A549 (cell line): ENCODE results near the gene BCAS4.

Experiments used
- NFE2L2 ChIP-seq: fragments of 150-350 bp; conservative IDR thresholded peaks from 2 replicates; pipeline ENCODE4 v1.6.1; 2014; ENCODE audit warnings: low read length
- NR3C1 ChIP-seq: fragments of >200 bp; sonication (Bioruptor Twin); formaldehyde crosslinking; IDR thresholded peaks from 3 replicates; pipeline ENCODE4 v1.6.1; 2017
- PHF8 ChIP-seq: fragments of 200-600 bp; sonication (generic); IDR thresholded peaks from 2 replicates; pipeline ENCODE4 v1.6.1; 2016; ENCODE audit warnings: low read depth, mild to moderate bottlenecking, antibody characterized with exemption, moderate library complexity, borderline replicate concordance
- POLR2A ChIP-seq: IDR thresholded peaks from 2 replicates; pipeline ENCODE4 v1.6.1; 2012; ENCODE audit warnings: mild to moderate bottlenecking, low read length
- RAD21 ChIP-seq, 2 experiments: fragments of >200 bp in 1 of 2; sonication (Bioruptor Twin) in 1 of 2; formaldehyde crosslinking in 1 of 2; IDR thresholded peaks in 1 of 2; conservative IDR thresholded peaks in 1 of 2; 2 replicates in 1 of 2; 3 replicates in 1 of 2; pipeline ENCODE4 v1.6.1; 2012 to 2018; ENCODE audit warnings: inconsistent platforms in 1 of 2
- TF ChIP-seq, protein P1 (sequence below): fragments of >200 bp; sonication (Bioruptor Twin); formaldehyde crosslinking; IDR thresholded peaks from 3 replicates; pipeline ENCODE4 v1.5.1; 2016
- TF ChIP-seq, protein P2 (sequence below): IDR thresholded peaks from 2 replicates; pipeline ENCODE4 v1.6.1; 2012

- TF ChIP-seq, protein P1, sequence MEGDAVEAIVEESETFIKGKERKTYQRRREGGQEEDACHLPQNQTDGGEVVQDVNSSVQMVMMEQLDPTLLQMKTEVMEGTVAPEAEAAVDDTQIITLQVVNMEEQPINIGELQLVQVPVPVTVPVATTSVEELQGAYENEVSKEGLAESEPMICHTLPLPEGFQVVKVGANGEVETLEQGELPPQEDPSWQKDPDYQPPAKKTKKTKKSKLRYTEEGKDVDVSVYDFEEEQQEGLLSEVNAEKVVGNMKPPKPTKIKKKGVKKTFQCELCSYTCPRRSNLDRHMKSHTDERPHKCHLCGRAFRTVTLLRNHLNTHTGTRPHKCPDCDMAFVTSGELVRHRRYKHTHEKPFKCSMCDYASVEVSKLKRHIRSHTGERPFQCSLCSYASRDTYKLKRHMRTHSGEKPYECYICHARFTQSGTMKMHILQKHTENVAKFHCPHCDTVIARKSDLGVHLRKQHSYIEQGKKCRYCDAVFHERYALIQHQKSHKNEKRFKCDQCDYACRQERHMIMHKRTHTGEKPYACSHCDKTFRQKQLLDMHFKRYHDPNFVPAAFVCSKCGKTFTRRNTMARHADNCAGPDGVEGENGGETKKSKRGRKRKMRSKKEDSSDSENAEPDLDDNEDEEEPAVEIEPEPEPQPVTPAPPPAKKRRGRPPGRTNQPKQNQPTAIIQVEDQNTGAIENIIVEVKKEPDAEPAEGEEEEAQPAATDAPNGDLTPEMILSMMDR = no peak
- TF ChIP-seq POLR2A (no peak), PHF8 (no peak), RAD21 (conservative IDR thresholded peaks at IDR 0.05 in 1 of 2, IDR thresholded peaks at IDR 0.05 in 1 of 2) (no peak), NFE2L2 (no peak), NR3C1 (no peak)
- TF ChIP-seq, protein P2, sequence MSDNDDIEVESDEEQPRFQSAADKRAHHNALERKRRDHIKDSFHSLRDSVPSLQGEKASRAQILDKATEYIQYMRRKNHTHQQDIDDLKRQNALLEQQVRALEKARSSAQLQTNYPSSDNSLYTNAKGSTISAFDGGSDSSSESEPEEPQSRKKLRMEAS = no peak
Measured at GRCh38 chr20:50813101-50813643, 18.3 kb downstream of the BCAS4 start.
